Liver (tissue), 9 donors: ENCODE measurements around the gene CNN1. TPM values are rescaled to one million over a fixed set of nuclear protein-coding genes. Genes with fewer than 3 reads are reported as not detected.

Experiments used
- DNase-seq: peaks from one replicate; pipeline ENCODE4 v3.0.0-alpha.2; 2017; ENCODE audit warnings: low spot score
- H3K27ac ChIP-seq, 2 donors: one replicate each; pipeline ENCODE4 v1.7.0; 2013; ENCODE audit warnings: inconsistent platforms in 2 of 2, low read length in 2 of 2, control low read depth in 1 of 2, low read depth in 1 of 2, mild to moderate bottlenecking in 1 of 2
- H3K27me3 ChIP-seq, 4 donors: one replicate each; pipeline versions ENCODE4 v1.6.1 to v1.7.0; 2013; ENCODE audit warnings: low read length in 3 of 4, inconsistent platforms in 1 of 4, mild to moderate bottlenecking in 1 of 4, moderate library complexity in 1 of 4; ENCODE audit not compliant: control insufficient read depth in 4 of 4, insufficient read depth in 4 of 4
- H3K36me3 ChIP-seq, 4 donors: one replicate each; pipeline versions ENCODE4 v1.6.1 to v1.7.0; 2013; ENCODE audit warnings: low read length in 3 of 4, mild to moderate bottlenecking in 3 of 4, low read depth in 1 of 4, moderate library complexity in 1 of 4; ENCODE audit not compliant: control insufficient read depth in 4 of 4, insufficient read depth in 3 of 4
- H3K4me1 ChIP-seq, 4 donors: one replicate each; pipeline versions ENCODE4 v1.6.1 to v1.7.0; 2013; ENCODE audit warnings: low read length in 3 of 4, mild to moderate bottlenecking in 3 of 4, moderate library complexity in 1 of 4; ENCODE audit not compliant: control insufficient read depth in 4 of 4, insufficient read depth in 4 of 4
- H3K4me3 ChIP-seq, 3 donors: one replicate each; pipeline versions ENCODE4 v1.6.1 to v1.7.0; 2013; ENCODE audit warnings: low read length in 3 of 3, control low read depth in 1 of 3, low read depth in 1 of 3, mild to moderate bottlenecking in 1 of 3
- H3K9ac ChIP-seq, 2 donors: one replicate each; pipeline ENCODE4 v1.7.0; 2013; ENCODE audit warnings: low read length in 2 of 2, mild to moderate bottlenecking in 2 of 2, moderate library complexity in 2 of 2, control low read depth in 1 of 2, low read depth in 1 of 2
- H3K9me3 ChIP-seq, 4 donors: one replicate each; pipeline versions ENCODE4 v1.6.1 to v1.7.0; 2013; ENCODE audit warnings: low read length in 3 of 4; ENCODE audit not compliant: control insufficient read depth in 4 of 4
- ATF3 ChIP-seq: IDR thresholded peaks from 2 replicates; pipeline ENCODE4 v1.6.1; 2016; ENCODE audit warnings: antibody characterized with exemption
- CTCF ChIP-seq: fragments of 150-350 bp; IDR thresholded peaks from 2 replicates; pipeline ENCODE4 v1.5.1; 2017; ENCODE audit warnings: improper control_type of control experiment, low read depth, low read length; ENCODE audit not compliant: missing input control
- EGR1 ChIP-seq, 2 donors: IDR thresholded peaks; 2 replicates each; pipeline ENCODE4 v1.6.1; 2016 to 2018; ENCODE audit warnings: antibody characterized with exemption in 2 of 2, low read depth in 2 of 2
- FOXA1 ChIP-seq: IDR thresholded peaks from 2 replicates; pipeline ENCODE4 v1.6.1; 2016; ENCODE audit warnings: antibody characterized with exemption
- FOXA2 ChIP-seq: IDR thresholded peaks from 2 replicates; pipeline ENCODE4 v1.6.1; 2016; ENCODE audit warnings: antibody characterized with exemption
- GABPA ChIP-seq, 2 donors: IDR thresholded peaks in 1 of 2; conservative IDR thresholded peaks in 1 of 2; 2 replicates each; pipeline ENCODE4 v1.6.1; 2016; ENCODE audit warnings: antibody characterized with exemption in 2 of 2, mild to moderate bottlenecking in 1 of 2, moderate library complexity in 1 of 2
- HNF4G ChIP-seq: IDR thresholded peaks from 2 replicates; pipeline ENCODE4 v1.6.1; 2016; ENCODE audit warnings: antibody characterized with exemption
- JUND ChIP-seq, 2 donors: IDR thresholded peaks; 2 replicates each; pipeline ENCODE4 v1.6.1; 2016; ENCODE audit warnings: antibody characterized with exemption in 2 of 2
- MAX ChIP-seq: IDR thresholded peaks from 2 replicates; pipeline ENCODE4 v1.6.1; 2016; ENCODE audit warnings: antibody characterized with exemption
- RAD21 ChIP-seq, 2 donors: IDR thresholded peaks; 2 replicates each; pipeline ENCODE4 v1.6.1; 2016; ENCODE audit warnings: antibody characterized with exemption in 2 of 2, mild to moderate bottlenecking in 2 of 2
- REST ChIP-seq: IDR thresholded peaks from 2 replicates; pipeline ENCODE4 v1.6.1; 2016; ENCODE audit warnings: antibody characterized with exemption, mild to moderate bottlenecking
- RXRA ChIP-seq, 2 donors: IDR thresholded peaks; 2 replicates each; pipeline ENCODE4 v1.6.1; 2017 to 2018; ENCODE audit warnings: antibody characterized with exemption in 2 of 2, mild to moderate bottlenecking in 1 of 2
- SP1 ChIP-seq: IDR thresholded peaks from 2 replicates; pipeline ENCODE4 v1.6.1; 2018; ENCODE audit warnings: antibody characterized with exemption, mild to moderate bottlenecking
- TAF1 ChIP-seq: conservative IDR thresholded peaks from 2 replicates; pipeline ENCODE4 v1.6.1; 2016; ENCODE audit warnings: antibody characterized with exemption, mild to moderate bottlenecking
- YY1 ChIP-seq: IDR thresholded peaks from 2 replicates; pipeline ENCODE4 v1.6.1; 2016; ENCODE audit warnings: antibody characterized with exemption, mild to moderate bottlenecking
- ZBTB33 ChIP-seq: IDR thresholded peaks from 2 replicates; pipeline ENCODE4 v1.6.1; 2016; ENCODE audit warnings: antibody characterized with exemption
- WGBS: extraction: QIAGEN DNeasy Blood & Tissue Kit; methylation state at CpG from one replicate; pipeline ENCODE4 v1.1.7; 2013; 5-methylcytosine and 5-hydroxymethylcytosine counted together
- polyA plus RNA-seq, 2 donors: library from polyadenylated mRNA; stranded (reverse) in 1 of 2; unstranded in 1 of 2; fragments of 200-250 nt in 1 of 2; fragments of >200 nt in 1 of 2; fragmentation: Nextera tagmentation in 1 of 2; extraction: Ambion mirVana in 1 of 2; gene quantifications; one replicate each; pipeline versions ENCODE4 v1.2.1 to v1.2.3, GENCODE V29; 2013 to 2015
- total RNA-seq, 2 donors: library from RNA; depleted of rRNA; stranded (reverse); fragments of >200 nt; gene quantifications; one replicate each; pipeline ENCODE4 v1.2.3, GENCODE V29; 2014
- donor health status: healthy.
- donor health status: healthy.
- donor health status: healthy.
- donor health status: healthy.
- donor health status: healthy.

The CNN1 gene
- total and polyA plus RNA-seq, 4 donors = 0.09 to 5.9 (median 2.2) TPM

GRCh38 chr19:11513946-11514345, 24.7 kb upstream of the CNN1 start:
- 97% methylated on average over 20 of the region's 20 CpGs for WGBS
- Histone ChIP-seq H3K4me1 (no peaks in the 10 kb centered on the region), H3K36me3 (peaks cover 3 to 42% (median 4%) of the 10 kb centered on the region in 4 donors)

GRCh38 chr19:11519138-11519537, 19.5 kb upstream of the CNN1 start:
- Histone ChIP-seq H3K36me3 (peaks cover 0 to 21% (median 2%) of the 10 kb centered on the region in 4 donors), H3K27ac (no peak overlapping the region), H3K4me3 (no peak overlapping the region), H3K9me3 (no peaks in the 10 kb centered on the region), H3K9ac (no peak overlapping the region), H3K4me1 (no peaks in the 10 kb centered on the region), H3K27me3 (no peaks in the 10 kb centered on the region)
- no peak for DNase-seq
- 97% methylated on average over 9 of the region's 9 CpGs for WGBS
- TF ChIP-seq ZBTB33 = no peak
- TF ChIP-seq SP1 = no peak
- no peak for TF ChIP-seq MAX
- TF ChIP-seq FOXA2 = no peak
- TF ChIP-seq TAF1 = no peak
- TF ChIP-seq CTCF = no peak
- no peak for TF ChIP-seq REST
- no peak for TF ChIP-seq ATF3
- no peak for TF ChIP-seq RXRA (IDR thresholded peaks at IDR 0.05)
- no peak for TF ChIP-seq FOXA1
- no peak for TF ChIP-seq YY1

More at GRCh38 chr19:11513946-11514345, 24.7 kb upstream of the CNN1 start:
- Histone ChIP-seq H3K9me3 (no peaks in the 10 kb centered on the region), H3K9ac (no peak overlapping the region), H3K4me3 (no peak overlapping the region), H3K27ac (no peak overlapping the region), H3K27me3 (no peaks in the 10 kb centered on the region)
- no peak for TF ChIP-seq TAF1
- no peak for TF ChIP-seq RAD21 (IDR thresholded peaks at IDR 0.05)
- no peak for TF ChIP-seq GABPA (IDR thresholded peaks at IDR 0.05 in 1 of 2, conservative IDR thresholded peaks at IDR 0.05 in 1 of 2)
- TF ChIP-seq RXRA (IDR thresholded peaks at IDR 0.05) = no peak
- TF ChIP-seq ZBTB33 = no peak
- no peak for TF ChIP-seq HNF4G
- TF ChIP-seq CTCF = no peak
- no peak for TF ChIP-seq EGR1 (IDR thresholded peaks at IDR 0.05; ENCODE audit: low read depth in 2 of 2)
- TF ChIP-seq FOXA2 = no peak
- TF ChIP-seq FOXA1 = no peak
- no peak for TF ChIP-seq YY1
- no peak for TF ChIP-seq JUND (IDR thresholded peaks at IDR 0.05)
- TF ChIP-seq SP1 = no peak
- DNase-seq = no peak
